GM19397 (cell line): ENCODE measurements around the gene CCDC9.
A peak's percentile ranks its signal among the peaks of the same experiment; 100 is the strongest.

Experiments
- ATAC-seq: cut with Tn5 transposase; IDR thresholded peaks from one replicate; pipeline ENCODE4 v1.9.1; 2021; ENCODE audit warnings: mild to moderate bottlenecking, moderate library complexity; ENCODE audit not compliant: unreplicated experiment

The CCDC9 gene

DNA sequence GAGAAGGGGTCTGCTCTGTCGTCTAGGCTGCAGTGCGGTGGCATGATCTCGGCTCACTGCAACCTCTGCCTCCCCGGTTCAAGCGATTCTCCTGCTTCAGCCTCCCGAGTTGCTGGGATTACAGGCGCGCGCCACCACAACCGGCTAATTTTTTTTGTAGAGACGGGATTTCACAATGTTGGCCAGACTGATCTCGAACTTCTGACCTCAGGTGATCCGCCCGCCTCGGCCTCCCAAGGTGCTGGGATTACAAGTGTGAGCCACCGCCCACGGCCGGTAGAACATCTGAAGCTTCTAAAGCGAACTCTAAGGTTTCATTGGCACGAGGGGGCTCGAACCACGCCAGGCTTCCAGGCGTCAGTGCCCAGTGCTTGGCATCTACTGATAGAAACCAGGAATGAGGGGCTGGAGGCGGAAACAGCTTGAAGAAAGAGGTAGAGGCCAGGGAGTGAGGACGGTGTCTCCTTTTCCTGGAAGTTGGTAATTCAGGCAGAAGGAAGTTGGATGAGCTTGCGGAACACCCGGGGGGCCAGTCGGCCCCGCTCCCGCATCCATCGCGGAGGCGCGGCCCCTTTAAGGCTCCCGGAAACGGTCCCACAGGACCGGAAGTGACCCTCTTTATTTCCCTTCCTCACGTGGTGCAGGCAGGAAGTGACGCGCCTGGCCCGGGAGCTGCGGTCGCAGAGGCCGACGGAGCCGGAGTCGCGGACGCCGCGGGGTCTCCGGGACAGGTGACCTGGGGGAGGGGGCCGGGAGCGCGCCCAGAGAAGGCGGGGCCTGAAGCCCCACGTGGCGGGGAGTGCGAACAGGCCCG lies at the start of gene CCDC9:
CCDC9 (plus strand) TSS at position 647 of the 814 bp plus-strand sequence. CDS start 1,876 bp downstream, outside the sequence.
- peak; percentile 51 for ATAC-seq

DNA sequence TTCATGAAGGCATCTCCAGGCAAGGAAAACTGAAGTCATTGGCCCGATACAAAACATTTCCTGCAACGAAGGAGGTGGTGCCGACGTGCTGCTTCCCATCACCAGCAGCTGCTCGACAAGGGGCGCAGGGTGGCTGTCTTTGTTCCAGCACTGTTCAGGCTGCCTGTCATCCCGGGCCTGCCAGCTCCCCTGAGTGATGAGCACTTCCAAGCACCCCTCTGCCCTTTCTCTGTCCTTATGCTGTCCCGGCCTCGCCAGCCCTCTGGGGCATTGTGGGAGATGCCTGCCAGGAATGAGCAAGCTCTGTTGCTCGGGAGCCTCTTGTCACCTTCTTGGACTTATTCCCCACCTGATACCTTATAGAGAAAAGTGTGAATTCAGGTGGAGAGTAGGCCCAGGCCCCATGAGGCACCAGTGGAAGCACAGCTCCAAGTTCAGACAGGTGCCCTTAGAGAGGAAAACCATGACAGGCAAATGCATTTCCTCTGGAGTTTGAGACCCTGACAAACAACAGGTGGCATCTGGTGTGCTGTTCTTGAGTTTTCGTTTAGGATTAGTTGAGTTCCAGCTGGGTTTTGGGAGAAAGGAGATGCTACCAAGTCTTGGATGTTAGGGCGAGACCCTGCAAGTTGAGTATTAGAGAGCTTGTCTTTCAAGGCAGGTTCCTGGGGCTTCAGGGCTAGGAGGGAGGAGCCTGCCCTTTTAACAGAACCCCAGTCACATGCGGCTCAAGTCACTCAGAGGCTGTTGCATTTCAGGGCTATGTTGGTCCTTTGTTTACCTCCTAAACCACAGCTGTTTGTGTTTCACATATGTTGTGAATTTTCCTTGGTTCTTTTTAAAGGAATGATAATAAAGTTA lies 46.8 kb upstream of the CCDC9 start:
- ATAC-seq: no peak

DNA sequence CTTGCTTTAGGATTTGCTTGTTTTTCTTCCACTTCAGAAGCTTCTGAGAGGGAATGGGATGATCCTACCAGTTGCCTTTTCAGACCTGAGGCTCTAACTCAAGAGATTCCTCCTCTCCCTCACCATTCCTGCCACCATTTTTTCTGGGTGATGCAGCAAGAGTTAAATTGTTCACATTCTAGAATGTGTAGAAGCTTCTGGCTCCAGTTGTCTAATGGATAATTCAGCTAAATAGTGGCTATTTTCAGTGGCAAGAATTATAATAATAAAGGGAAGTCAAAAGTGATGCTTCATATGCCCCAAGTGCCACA lies 46.2 kb upstream of the CCDC9 start:
- ATAC-seq: no peak

DNA sequence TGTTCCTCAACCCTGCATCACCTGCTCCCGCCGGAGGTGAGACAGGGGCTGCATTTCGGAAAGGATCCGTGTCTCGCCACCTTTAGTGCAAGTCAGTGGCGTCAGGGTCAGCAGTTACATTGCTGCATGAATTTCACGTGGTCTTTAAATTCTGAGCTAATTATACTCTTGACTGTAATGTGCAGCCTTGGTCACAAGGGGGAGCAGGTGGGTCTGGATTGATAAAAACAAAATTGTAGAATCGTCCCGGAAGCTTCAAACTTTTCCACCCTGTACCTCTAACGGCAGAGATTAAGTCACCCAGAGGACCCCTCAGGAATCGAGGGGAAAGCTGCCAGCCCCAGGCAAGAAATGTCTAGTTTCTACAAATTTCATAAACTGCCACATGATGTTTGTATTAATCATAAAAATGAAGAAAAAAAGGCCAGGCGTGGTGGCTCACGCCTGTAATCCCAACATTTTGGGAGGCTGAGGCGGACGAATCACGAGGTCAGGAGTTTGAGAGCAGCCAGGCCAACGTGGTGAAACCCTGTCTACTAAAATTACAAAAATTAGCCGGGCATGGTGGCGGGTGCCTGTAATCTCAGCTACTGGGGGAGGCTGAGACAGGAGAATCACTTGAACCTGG lies 45.5 kb upstream of the CCDC9 start:
- no peak for ATAC-seq

DNA sequence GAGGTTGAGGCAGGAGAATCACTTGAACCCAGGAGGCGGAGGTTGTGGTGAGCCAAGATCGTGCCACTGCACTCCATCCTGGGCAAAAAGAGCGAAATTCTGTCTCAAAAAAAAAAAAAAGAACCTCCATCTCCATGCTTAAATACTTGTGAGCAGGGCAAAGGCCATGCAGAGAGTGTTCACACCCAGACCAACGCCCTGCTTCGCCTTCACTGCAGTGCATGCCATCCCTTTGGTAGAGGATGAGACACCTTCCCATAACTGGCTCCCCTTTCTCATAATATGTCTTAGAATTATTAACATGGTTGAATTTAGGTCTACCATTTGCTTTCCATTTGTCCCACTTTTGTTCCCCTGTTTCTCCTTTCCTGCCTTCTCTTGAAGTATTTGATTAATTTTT lies 40.7 kb upstream of the CCDC9 start:
- ATAC-seq: no peak

DNA sequence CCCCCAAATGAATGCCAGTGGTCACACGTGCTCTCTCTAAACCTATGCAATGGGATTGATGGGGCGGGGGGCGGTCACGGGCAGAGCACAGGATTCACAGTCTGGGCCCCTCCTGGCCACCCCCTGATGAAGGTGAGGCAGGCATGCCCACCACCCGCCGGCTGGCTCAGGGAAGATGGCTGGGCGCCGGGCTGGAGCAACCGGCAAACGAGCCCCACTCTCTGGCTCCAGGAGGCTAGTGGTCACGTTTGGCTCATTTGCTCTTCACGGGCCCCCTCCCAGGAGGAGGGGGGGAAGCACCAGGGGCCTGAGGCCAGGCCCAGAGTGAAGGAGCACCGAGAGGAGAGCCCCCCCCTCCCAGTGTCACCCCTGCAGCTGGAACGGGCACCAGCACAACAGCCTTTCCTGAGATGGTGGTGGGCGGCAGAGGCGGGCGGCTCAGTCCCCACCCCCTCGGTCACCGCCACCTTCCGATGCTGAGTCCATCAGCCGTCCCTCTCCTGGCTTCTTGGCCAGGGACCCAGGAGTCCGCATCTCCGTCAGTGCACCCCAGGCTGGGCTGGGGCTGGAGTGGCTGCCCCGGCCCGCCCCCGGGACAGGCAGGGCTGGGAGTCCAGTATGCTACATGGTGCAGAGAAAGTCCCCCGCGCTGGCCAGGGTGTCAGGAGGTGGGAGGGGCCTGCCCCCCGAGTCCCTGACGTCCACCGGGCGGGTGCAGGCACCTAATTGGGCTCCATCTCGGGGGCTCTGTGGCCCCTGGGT lies 35.1 kb upstream of the CCDC9 start:
- no peak for ATAC-seq

DNA sequence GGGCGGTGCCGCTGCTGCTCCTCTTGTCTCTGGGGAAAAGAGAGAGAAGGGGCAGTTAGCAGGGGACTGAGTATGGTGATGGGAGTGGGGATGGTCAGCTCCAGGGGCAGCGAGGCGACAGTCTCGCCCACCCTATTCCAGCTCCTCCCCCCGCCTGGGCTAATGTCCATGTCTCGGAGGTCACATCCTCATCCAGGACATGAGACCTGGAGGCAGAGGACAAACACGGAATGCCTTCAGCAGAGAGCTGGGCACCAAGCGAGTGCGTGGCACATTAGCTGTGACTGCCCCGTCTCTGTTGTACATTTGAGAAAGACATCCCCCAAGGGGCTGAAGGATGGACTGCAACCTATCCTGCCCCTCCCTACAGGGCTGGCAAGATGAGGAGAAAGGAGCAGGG lies 34.4 kb upstream of the CCDC9 start:
- ATAC-seq: no peak

DNA sequence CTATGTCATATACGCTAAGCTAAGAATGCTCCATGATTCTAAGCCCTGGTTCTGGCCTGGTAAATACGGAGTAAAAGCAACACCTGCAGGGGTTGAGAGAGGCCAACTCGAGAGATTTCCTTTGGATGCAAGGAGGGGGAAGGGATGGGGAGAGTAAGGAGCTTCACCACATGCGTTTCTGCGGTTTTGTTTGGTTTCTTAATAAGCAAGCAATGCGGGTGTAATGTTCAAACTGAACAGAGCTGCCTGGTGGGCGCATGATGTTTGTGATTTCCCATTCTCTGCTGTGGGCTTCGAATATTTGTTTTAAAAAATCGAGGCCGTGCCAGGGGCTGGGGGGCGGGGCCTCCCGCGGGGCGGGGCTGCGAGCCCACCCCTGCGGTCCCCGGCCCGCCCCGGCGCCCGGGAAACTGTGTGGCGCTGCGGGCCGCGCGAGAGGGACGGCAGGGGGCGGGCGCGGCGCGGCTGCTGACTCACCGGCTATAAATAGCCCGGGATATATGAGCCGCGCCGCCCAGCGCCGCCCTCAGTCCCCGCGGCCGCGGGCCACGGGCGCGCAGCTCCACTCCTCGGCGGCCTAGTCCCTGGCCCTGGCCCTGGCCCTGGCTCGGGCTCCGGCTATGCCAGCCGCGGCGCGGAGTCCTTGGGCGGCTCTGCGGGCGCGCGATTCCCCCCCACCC lies 30.4 kb upstream of the CCDC9 start:
- ATAC-seq: peak; percentile 46

DNA sequence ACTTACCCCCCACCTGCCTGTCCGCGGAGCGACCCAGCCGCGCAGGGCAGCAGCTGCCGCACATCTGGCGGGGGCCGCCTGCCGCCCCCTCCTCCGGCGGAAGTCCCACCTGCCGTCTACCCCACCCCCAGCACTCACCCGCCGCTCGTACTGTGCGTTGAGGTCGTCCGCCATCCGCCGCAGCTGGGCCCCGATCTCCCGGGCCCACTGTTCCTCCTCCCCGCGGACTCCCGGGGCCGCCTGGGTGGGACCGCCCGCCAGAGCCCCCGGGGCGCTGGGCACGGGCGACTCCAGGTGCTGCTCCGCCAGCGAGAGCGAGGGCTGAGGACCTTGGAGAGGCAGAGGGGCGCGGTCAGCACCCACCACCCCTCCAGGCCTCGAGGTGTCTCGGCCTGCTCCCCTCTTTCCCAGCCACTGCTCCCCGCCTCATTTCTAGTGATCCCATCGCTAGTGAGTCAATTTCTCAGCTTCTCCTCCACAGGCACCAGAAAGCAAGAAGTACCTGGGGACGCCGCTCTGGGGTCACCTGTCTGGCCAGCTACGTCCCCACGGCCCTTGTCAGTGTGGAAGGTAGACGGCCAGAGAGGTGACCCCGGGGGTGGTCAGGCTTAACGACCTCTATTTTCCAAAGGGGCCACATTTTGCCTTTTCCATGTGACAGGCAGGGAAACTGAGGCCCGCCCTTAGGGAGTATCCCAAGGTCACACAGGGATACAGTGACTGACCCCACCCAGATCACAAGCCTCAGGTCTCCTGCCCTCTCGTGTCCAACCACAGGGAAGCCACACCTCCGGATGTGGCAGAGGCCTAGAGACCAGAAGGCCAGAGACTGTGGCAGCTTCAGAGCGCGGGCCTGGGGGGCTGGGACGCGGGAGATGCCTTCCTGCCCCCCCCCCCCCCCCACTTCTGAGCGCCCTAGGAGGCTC lies 29.6 kb upstream of the CCDC9 start:
- peak; percentile 15 for ATAC-seq

DNA sequence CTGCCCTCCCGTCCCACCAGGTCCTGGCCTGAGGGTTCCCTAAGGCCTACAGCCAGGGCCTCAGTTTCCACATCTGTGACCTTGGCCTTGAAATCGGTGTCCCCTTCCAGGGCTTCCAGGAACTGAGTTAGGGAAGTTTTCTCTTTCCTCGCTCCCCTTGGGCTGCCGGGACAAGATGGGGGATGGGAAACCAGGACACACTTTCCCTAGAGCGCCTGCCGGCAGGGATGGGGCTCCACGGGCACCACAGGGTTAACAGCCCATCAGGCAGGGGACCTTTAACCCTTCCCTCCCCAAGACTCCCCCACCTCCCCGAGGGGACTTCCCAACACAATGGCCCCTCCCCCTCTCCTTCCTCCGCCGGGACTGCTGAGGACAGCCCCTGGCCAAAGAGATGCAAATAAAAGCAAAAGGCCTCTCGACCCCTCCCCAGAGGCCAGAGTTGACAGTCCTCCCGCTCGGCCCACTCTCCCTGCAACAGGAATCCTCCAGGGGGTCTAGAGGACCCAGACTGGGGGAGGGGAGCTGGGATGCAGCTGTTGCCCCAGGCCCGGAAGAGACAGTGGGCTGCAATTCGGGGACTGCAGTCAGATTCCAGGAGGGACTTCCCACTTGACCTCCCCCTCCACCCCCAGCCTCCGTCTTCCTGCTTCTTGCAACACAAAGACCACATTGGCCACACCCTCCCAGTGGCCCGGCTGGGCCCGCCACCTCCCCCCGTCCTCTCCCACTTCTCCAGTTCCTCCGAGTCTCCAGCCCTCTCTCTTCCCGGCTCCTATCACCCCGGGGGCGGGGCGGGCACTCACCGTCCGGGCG lies 28.8 kb upstream of the CCDC9 start:
- no peak for ATAC-seq

DNA sequence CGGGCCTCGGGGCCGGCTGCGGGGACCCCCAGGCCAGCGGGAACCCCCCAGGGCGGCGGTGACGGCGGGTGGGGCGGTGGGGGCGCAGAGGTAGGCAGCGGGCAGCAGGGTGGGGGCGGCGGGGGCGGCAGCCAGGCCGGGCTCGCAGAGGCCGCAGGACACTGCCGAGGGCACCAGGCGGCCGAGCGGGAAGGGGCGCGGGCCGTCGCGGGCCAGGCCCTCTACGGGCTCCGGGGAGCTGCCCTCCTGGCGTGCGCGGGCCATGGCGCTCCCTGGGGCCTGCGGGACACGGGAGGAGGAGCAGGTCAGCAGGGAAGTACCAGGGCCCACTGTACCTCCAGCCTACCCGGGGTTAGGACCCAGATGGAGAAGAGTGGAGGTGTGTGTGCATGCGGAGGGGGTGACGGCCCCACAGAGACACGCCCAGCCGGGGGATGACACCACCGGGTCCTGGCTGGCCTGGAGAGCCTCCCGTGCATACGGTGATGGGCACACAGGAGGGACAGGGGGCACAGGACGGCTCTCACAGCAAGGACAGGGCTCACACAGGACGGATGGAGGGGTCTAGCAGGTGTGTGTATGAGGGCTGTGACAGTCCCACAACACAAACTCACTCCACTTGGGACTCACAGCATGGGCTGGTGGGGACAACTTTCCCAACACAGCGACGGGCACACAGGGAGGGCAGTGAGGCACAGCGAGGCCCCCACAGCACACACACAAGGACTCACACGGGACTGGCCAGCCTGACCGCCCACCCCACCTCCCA lies 28.0 kb upstream of the CCDC9 start:
- no peak for ATAC-seq

DNA sequence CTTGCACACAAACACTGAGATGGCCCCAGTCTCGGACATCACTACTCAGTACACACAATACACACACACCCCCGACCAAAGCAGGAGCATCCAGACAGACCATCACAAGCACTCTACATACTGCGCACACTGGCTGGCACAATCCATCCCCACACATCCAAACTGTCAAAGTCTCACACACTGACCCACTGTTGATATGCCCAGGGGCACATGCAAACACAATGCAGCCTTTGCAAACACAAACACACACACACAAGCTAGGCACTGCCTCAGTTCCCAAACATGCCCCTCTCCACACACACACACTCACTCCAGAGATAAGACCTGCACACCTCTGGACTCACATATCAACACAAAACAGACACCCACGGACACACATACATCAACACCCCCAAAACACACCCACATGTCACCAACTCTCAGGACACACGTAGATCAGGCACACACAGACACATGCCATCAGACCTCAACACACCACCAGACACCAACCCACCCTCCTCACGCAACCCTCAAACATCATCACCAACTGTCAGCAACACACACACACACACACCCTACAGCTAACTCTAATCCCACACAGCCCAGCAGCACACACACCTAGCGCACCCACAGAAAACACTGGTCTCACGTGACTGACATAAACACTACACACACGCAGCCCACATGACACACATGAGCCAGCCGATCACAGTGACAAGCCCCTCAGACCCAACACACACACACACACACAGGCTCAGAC lies 27.2 kb upstream of the CCDC9 start:
- ATAC-seq: no peak

DNA sequence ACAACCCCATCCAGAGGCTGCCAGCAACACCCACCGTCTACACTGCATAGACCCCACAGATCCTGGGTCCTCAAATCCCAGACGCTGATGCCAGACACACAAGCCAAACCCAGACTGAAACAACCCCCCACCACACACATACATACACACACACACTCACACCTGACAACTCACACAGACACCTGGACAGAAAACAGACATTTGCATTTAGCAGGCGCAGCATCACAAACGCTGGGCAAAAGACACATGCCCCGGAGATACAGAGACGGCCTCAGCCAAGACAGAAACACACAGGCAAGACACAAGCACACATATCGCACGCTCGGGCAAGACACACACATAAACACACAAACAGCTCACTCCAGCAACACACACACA lies 26.7 kb upstream of the CCDC9 start:
- no peak for ATAC-seq

DNA sequence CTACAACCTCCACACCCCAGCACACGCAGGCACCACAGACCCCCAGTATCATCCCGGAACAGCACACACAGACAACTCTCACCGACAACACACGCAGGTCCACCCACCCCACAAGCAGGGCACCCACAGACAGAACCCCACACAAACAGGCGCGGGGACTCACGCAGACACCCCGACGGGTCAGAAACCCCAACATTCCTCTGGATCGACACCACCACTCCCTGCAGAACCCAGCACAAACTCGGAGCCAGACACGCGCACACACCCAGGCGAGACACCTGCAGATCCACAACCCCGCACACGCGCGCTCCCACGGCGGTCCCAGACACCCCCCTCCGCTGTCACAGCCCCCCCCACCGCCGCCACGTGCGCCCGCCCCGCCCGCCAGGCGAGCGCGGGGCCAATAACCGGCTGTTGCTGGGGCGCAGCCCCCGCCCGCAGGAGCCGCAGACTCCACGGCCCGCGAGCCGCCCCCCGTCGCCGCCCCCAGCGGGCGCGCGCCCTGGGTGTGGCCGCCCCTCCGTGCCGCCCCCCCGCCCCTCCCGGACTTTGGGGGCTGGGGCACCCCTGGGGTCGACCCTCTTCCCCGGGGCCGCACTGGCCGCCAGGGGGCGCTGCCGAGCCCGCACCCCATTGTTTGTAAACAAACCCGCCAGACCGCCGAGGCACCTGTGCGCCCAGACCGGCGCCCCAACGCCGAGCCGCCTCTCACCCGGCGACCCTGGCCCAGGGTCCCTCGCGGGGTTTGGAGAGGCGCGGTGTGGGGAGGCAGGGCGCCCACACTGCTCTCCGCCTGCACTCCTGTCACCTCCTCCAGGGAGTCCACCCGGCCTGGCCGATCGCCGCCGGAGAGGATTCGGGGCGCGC lies 26.0 kb upstream of the CCDC9 start:
- no peak for ATAC-seq

DNA sequence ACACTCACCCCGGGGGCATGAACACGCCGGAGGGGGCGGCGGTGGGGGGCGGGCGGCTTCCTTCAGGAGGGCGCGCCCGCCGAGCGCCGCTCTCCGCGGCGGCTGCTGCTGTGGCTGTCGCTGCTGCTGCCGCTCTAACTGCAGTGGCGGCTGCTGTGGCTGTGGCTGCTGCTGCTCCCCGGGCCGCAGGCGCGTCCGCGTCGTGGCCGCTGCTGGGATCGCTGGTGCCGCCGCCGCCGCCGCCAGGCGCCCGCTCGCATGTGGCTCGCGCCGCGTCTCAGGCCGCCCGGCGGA lies 25.5 kb upstream of the CCDC9 start, which contains the start of gene BBC3:
BBC3 (minus strand) TSS at position 279 of the 294 bp plus-strand sequence. CDS start 2,768 bp downstream, outside the sequence.
- no peak for ATAC-seq
